ENCODE measurements around the gene FBXL17. TPM values are rescaled to one million over a fixed set of nuclear protein-coding genes. Genes with fewer than 3 reads are reported as not detected.
A peak's percentile ranks its signal among the peaks of the same experiment; 100 is the strongest.

The FBXL17 gene
- total RNA-seq, 4 donors from 2014 or later, result 14.9 to 62.5 (median 20.6) TPM

DNA sequence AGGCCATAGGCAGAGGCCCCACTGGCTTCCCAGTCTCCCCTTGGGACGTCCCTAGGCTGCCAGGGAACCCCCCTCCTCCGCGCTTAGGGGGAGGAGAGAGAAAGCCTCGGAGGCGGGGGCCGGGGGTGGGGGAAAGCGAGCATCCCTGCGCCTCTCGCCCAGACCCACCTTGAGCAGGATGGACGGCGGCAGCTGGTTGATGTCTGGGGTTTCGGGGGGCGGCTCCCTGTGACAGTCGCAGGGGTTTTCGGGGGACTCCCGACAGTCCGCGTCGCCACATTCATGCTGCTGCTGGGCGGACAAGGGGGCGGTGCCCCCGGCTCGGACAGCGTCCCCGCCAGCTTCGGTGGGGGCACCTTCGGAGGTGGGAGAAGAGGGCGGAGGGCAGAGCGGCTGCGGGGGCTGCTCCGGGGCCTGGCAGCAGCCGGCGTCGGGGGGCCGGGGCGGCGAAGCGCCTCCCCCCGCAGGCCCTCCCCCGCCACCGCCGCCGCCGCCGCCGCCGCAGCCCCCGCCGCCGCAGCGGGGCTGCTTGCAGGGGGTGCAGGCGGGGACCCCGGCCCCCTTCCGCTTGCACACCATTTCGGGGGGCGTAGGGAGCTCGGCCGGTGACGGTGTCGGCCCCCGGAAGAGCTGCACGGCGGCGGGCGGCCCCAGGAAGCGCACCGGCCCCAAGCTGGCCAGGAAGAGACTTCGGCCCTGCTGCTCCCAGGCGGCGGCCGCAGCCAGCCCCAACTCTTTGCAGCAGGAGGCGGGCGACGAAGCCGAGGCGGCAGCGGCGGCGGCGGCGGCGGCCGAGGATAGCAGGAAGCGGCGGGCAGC, 1.2 kb downstream of the FBXL17 start:
- H3K4me3 ChIP-seq, result peak overlapping the region; percentile 97
- peaks cover 33% of the 10 kb centered on the region for H3K4me1 ChIP-seq
- H3K9me3 ChIP-seq, result peaks cover 5% of the 10 kb centered on the region
- no peaks in the 10 kb centered on the region for H3K27me3 ChIP-seq
- WGBS, result 0% methylated on average over 11 of the region's 85 CpGs
- TF ChIP-seq EP300 (IDR thresholded peaks at IDR 0.05) (no peak), POLR2A (IDR thresholded peaks at IDR 0.05) (no peak), POLR2AphosphoS5 (IDR thresholded peaks at IDR 0.05) (no peak)
- TF ChIP-seq, protein P1, sequence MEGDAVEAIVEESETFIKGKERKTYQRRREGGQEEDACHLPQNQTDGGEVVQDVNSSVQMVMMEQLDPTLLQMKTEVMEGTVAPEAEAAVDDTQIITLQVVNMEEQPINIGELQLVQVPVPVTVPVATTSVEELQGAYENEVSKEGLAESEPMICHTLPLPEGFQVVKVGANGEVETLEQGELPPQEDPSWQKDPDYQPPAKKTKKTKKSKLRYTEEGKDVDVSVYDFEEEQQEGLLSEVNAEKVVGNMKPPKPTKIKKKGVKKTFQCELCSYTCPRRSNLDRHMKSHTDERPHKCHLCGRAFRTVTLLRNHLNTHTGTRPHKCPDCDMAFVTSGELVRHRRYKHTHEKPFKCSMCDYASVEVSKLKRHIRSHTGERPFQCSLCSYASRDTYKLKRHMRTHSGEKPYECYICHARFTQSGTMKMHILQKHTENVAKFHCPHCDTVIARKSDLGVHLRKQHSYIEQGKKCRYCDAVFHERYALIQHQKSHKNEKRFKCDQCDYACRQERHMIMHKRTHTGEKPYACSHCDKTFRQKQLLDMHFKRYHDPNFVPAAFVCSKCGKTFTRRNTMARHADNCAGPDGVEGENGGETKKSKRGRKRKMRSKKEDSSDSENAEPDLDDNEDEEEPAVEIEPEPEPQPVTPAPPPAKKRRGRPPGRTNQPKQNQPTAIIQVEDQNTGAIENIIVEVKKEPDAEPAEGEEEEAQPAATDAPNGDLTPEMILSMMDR (IDR thresholded peaks at IDR 0.05), result no peak
- DNase-seq (ENCODE audit: low spot score in 2 of 2), result peak in 1 of 2 donors; percentile 74
- H3K36me3 ChIP-seq, result no peaks in the 10 kb centered on the region
- peak overlapping the region; percentile 99 for H3K27ac ChIP-seq

DNA sequence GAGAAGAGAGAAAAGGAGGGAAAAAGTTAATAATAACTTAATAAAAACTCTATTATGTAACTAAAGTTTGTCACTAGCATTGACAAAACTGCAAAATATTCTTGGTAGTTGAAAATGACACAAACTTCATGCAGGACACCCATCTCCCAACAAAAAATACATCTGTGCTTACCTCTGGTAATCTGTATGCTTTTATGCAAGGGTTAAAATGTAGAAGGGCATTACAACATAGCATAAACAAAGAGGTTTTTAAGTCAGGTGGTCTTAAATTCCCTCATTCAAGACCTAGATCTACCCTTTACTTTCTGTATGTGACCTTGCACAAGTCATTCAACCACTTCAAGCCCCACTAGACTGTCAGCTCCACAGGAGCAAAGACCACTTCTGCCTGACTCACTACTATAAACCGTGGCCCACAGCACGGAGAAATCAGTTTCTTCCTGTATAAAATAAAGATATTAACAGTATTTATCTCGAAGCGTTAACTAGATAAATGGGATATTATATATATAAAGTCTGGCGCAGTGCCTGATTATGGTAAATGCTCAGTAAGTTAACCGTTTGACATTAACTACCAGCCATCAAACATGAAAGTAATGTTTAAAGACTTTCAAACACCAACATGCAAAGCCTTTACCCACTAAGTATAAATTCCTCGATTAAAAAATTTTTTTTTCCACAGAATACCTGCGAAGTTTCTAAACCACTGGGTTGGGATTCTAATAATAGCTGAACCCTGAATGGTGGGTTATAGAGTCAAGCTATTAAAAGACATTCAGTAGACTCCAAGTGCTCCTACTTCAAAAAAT, 2.0 kb downstream of the FBXL17 start:
- no peak for TF ChIP-seq POLR2A (IDR thresholded peaks at IDR 0.05)
- TF ChIP-seq, protein P1 (IDR thresholded peaks at IDR 0.05), result no peak
- no peak for TF ChIP-seq POLR2AphosphoS5 (IDR thresholded peaks at IDR 0.05)
- no peak for TF ChIP-seq EP300 (IDR thresholded peaks at IDR 0.05)
- peaks cover 33% of the 10 kb centered on the region for H3K4me1 ChIP-seq
- no peak overlapping the region for H3K27ac ChIP-seq
- H3K36me3 ChIP-seq, result no peaks in the 10 kb centered on the region
- 9% methylated on average over 8 of the region's 8 CpGs for WGBS
- no peak for DNase-seq (ENCODE audit: low spot score in 2 of 2)
- no peaks in the 10 kb centered on the region for H3K27me3 ChIP-seq
- H3K4me3 ChIP-seq, result peak overlapping the region; percentile 97
- peaks cover 8% of the 10 kb centered on the region for H3K9me3 ChIP-seq

DNA sequence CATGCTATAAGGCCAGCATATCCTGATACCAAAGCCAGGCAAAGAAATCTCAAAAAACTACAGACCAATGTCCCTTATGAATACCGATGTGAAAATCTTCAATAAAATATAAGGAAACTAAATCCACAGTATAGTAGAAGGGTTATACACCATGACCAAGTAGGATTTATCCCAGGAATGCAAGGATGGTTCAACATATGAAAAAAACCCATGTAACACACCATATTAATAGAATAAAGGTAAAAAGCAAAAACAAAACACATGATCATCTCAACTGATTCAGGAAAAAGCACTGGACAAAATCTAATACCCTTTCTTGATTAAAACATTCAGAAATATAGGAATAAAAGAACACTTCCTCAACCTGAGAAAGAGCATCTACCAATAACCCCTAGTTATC, 6.1 kb downstream of the FBXL17 start:
- Histone ChIP-seq H3K4me3 (no peak overlapping the region), H3K27ac (no peak overlapping the region), H3K4me1 (peaks cover 23% of the 10 kb centered on the region), H3K27me3 (no peaks in the 10 kb centered on the region), H3K36me3 (peaks cover 3% of the 10 kb centered on the region), H3K9me3 (peaks cover 23% of the 10 kb centered on the region)
- no peak for DNase-seq (ENCODE audit: low spot score in 2 of 2)
- no peak for TF ChIP-seq POLR2AphosphoS5 (IDR thresholded peaks at IDR 0.05)
- TF ChIP-seq EP300 (IDR thresholded peaks at IDR 0.05), result no peak
- no peak for TF ChIP-seq POLR2A (IDR thresholded peaks at IDR 0.05)
- TF ChIP-seq, protein P1 (IDR thresholded peaks at IDR 0.05), result no peak
- WGBS, result 100% methylated on average over 1 of the region's 1 CpG

DNA sequence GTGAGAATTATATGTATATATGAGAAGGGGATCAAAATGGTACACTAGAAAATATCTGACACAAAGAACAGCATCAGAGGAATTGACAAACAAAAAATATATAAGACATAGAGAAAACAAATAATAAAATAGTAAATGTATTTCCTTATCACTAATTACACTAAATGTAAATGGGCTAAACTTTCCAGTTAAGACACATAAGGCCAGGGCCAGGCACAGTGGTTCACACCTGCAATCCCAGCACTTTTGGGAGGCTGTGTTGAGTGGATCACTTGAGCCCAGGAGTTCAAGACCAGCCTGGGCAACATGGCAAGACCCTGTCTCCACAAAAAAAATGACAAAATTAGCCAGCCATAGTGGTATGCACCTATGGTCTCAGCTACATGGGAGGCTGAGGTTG, 8.5 kb downstream of the FBXL17 start:
- Histone ChIP-seq H3K9me3 (peaks cover 23% of the 10 kb centered on the region), H3K27ac (no peak overlapping the region), H3K36me3 (peaks cover 3% of the 10 kb centered on the region), H3K27me3 (no peaks in the 10 kb centered on the region), H3K4me3 (no peak overlapping the region), H3K4me1 (peaks cover 2% of the 10 kb centered on the region)
- no peak for TF ChIP-seq POLR2AphosphoS5 (IDR thresholded peaks at IDR 0.05)
- no peak for TF ChIP-seq EP300 (IDR thresholded peaks at IDR 0.05)
- TF ChIP-seq, protein P1 (IDR thresholded peaks at IDR 0.05), result no peak
- TF ChIP-seq POLR2A (IDR thresholded peaks at IDR 0.05), result no peak
- DNase-seq (ENCODE audit: low spot score in 2 of 2), result no peak

DNA sequence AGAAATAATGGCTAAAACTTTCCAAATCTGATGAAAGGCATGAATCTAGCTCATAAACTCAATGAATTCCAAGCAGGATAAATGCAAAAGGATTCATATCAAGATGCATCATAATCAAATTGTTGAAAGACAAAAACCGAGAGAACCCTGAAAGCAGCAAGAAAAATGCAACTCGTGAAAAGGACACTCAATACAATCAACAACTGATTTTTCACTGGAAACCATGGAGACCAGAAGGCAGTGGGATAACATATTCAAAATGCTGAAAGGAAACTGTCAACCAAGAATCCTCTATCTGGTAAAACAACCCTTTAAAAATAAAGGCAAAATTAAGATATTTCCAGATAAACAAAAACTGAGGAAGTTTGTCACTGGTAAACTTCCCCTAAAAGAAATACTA, 9.5 kb downstream of the FBXL17 start:
- DNase-seq (ENCODE audit: low spot score in 2 of 2), result no peak
- Histone ChIP-seq H3K4me3 (no peak overlapping the region), H3K9me3 (peaks cover 23% of the 10 kb centered on the region), H3K27ac (no peak overlapping the region), H3K27me3 (no peaks in the 10 kb centered on the region), H3K36me3 (peaks cover 3% of the 10 kb centered on the region), H3K4me1 (no peaks in the 10 kb centered on the region)
- 97% methylated on average over 2 of the region's 2 CpGs for WGBS
- TF ChIP-seq, protein P1 (IDR thresholded peaks at IDR 0.05), result no peak
- TF ChIP-seq POLR2AphosphoS5 (IDR thresholded peaks at IDR 0.05), result no peak
